Stimulated activated CD4-positive, alpha-beta T cell treated with anti-CD3 and anti-CD28 coated beads, Interleukin-2, amount 100 ng/mL, for 24 hours (primary cell): ENCODE results near the gene TMEM54.

Experiments used
- DNase-seq, 2 donors: peaks; one replicate each; pipeline ENCODE4 v3.0.0-alpha.2; 2020

The TMEM54 gene

GRCh38 chr1:32861904-32862695 is 39.1 kb downstream of the TMEM54 start:
- no peak for DNase-seq

- no peak for DNase-seq
Measured at GRCh38 chr1:32860566-32860965, 40.6 kb downstream of the TMEM54 start.

DNA sequence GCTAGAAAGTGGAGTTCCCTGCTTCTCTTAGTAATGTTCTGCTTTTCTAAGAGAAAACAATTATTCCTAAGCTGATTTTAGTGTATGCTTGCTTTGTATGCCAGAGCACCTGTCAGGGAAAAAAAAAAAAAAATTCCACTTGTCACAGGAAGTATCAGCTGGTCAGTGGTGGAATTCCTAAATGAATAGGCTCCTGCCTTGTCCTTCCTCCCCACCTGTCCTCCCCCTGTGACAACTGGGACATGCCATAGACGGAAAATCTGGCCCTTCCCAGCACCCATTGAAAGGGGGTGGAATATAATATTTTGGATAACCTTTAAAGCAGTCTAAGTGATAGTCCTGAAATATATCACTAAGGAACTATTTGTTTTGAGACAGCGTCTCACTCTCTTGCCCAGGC is 41.3 kb downstream of the TMEM54 start:
- DNase-seq = no peak

- DNase-seq = no peak
Measured at GRCh38 chr1:32858791-32859190, 42.4 kb downstream of the TMEM54 start.

- DNase-seq = no peak
Measured at GRCh38 chr1:32858136-32858535, 43.1 kb downstream of the TMEM54 start.

DNA sequence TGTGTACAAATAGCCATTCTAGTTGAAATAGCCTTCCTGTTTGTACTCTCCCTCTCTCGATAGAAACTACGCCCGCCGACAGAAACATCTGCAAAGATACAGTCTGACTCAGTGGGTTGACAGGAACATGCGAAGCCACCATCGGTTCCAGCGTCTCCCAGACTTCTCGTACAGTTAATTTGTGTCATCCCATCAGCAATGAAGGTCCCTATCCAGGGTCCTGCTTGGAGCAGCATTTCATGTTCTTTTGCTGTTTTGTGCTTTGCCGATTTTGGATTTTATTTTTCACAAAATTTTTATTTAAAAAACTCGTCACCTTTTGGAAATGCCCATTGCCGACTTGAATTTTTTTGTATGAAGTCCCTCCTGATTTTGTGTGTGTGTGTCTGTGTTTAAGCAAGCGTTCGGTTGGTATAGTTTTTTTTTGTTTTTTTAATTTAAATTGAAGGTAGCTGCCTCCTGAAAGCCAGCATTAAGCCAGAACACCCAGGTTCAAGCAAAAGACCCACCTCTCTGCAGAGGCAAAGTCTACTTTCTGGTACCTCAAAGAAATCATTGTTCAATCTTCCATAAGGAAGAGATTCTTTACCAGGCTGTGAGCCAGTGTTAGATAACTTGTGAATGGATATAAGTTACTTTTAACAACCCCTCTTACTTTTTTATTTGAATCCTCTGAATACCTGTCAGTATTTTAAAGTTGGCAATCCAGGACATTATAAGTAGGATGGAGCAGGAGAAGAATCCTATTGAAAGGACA is 45.1 kb downstream of the TMEM54 start:
- no peak for DNase-seq

- no peak for DNase-seq
Measured at GRCh38 chr1:32848354-32849063, 52.7 kb downstream of the TMEM54 start.
